Globus pallidus (tissue), 1 donor: ENCODE measurements around the gene CCM2L.
A peak's percentile ranks its signal among the peaks of the same experiment; 100 is the strongest.

Experiments
- DNase-seq: peaks from one replicate; pipeline ENCODE4 v3.0.0-alpha.2; 2015; ENCODE audit warnings: low spot score

CCM2L gene

GRCh38 chr20:32010101-32010500, at the start of gene CCM2L:
Gene CCM2L, plus strand, starts transcription at chr20:32010438. Its CDS starts 17 bp downstream, at chr20:32010455.
- no peak for DNase-seq

GRCh38 chr20:31962761-31963160, 47.5 kb upstream of the CCM2L start:
- no peak for DNase-seq

GRCh38 chr20:31963889-31964288, 46.3 kb upstream of the CCM2L start:
- DNase-seq: no peak

- DNase-seq: no peak
Observed at GRCh38 chr20:31966991-31967655, 43.1 kb upstream of the CCM2L start.

GRCh38 chr20:31967830-31968249, 42.4 kb upstream of the CCM2L start, which contains the start of gene XKR7:
Gene XKR7, plus strand, starts transcription at chr20:31968151. Its CDS starts 25 bp downstream, at chr20:31968176.
- no peak for DNase-seq

- peak; percentile 41 for DNase-seq
Observed at GRCh38 chr20:31968291-31969126, 41.7 kb upstream of the CCM2L start.

- no peak for DNase-seq
Observed at GRCh38 chr20:31969991-31970390, 40.2 kb upstream of the CCM2L start.

GRCh38 chr20:31972471-31973021, 37.7 kb upstream of the CCM2L start:
- DNase-seq: no peak

GRCh38 chr20:31974296-31974695, 35.9 kb upstream of the CCM2L start:
- DNase-seq: no peak

- DNase-seq: no peak
Observed at GRCh38 chr20:31974951-31975487, 35.2 kb upstream of the CCM2L start.

GRCh38 chr20:31975874-31976273, 34.4 kb upstream of the CCM2L start:
- no peak for DNase-seq

- DNase-seq: no peak
Observed at GRCh38 chr20:31977080-31977479, 33.2 kb upstream of the CCM2L start.

GRCh38 chr20:31979713-31980426, 30.4 kb upstream of the CCM2L start:
- no peak for DNase-seq

GRCh38 chr20:31981784-31982183, 28.5 kb upstream of the CCM2L start:
- DNase-seq: no peak

GRCh38 chr20:31984981-31985471, 25.2 kb upstream of the CCM2L start:
- DNase-seq: no peak

GRCh38 chr20:31987744-31988143, 22.5 kb upstream of the CCM2L start:
- DNase-seq: no peak

GRCh38 chr20:31988430-31989015, 21.7 kb upstream of the CCM2L start:
- DNase-seq: no peak

GRCh38 chr20:31989030-31989645, 21.1 kb upstream of the CCM2L start:
- no peak for DNase-seq

- no peak for DNase-seq
Observed at GRCh38 chr20:31990641-31991338, 19.4 kb upstream of the CCM2L start.

GRCh38 chr20:31991339-31991705, 18.9 kb upstream of the CCM2L start:
- DNase-seq: no peak
